Erythroblast (primary cell): ENCODE results near the gene SNORC.

Experiments used
- GATA1 ChIP-seq: IDR thresholded peaks from 2 replicates; pipeline ENCODE4 v1.6.1; 2011; ENCODE audit warnings: low read depth, mild to moderate bottlenecking, control low read depth, low read length, moderate library complexity
- POLR2A ChIP-seq: IDR thresholded peaks from 2 replicates; pipeline ENCODE4 v1.6.1; 2011; ENCODE audit warnings: mild to moderate bottlenecking, low read length

GRCh38 chr2:232836934-232837333, 33.1 kb upstream of the SNORC start:
- no peak for TF ChIP-seq POLR2A
- TF ChIP-seq GATA1 = no peak
